IMR-90 (cell line): ENCODE measurements around the gene CAB39. TPM values are rescaled to one million over a fixed set of nuclear protein-coding genes. Genes with fewer than 3 reads are reported as not detected.

Experiments used
- ATAC-seq: fragments of 200-7000 bp; cut with Tn5 transposase; 2 replicates; pipeline ENCODE4 v1.9.1; 2020; ENCODE audit warnings: low read depth, mild to moderate bottlenecking, moderate library complexity
- BruUV-seq: library from RNA; stranded (reverse); fragments of 400-500 nt; replicated peaks from 2 replicates; lab custom pipeline; 2021; lab: Mats Ljungman, UMichigan
- CTCF ChIA-PET: fragments of 300-600 bp; formaldehyde crosslinking; extraction: SDS; loops from one replicate; lab custom pipeline; 2021; ENCODE audit warnings: antibody characterized with exemption; lab: Yijun Ruan, JAX
- POLR2A ChIA-PET: fragments of 300-600 bp; sonication (Branson Sonifier 250); formaldehyde crosslinking; loops from one replicate; lab custom pipeline; 2022; ENCODE audit warnings: antibody characterized with exemption; ENCODE audit not compliant: unreplicated experiment; lab: Charles Lee
- DNase-seq: peaks from one replicate; pipeline ENCODE4 v3.0.0; 2013
- H2AFZ ChIP-seq: replicated peaks from 2 replicates; pipeline ENCODE3; 2013; ENCODE audit warnings: low read length, mild to moderate bottlenecking; ENCODE audit not compliant: poor library complexity
- H2AK5ac ChIP-seq: 2 replicates; pipeline ENCODE4 v1.6.1; 2013; ENCODE audit warnings: low read depth, low read length, inconsistent platforms
- H2AK9ac ChIP-seq: replicated peaks from 2 replicates; pipeline ENCODE3; 2013; ENCODE audit warnings: mild to moderate bottlenecking, low read depth, low read length, moderate library complexity; ENCODE audit not compliant: poor library complexity
- H2BK120ac ChIP-seq: 2 replicates; pipeline ENCODE4 v1.6.1; 2013; ENCODE audit warnings: low read depth, low read length, inconsistent platforms
- H2BK15ac ChIP-seq: 3 replicates; pipeline ENCODE4 v1.6.1; 2013; ENCODE audit warnings: low read depth, low read length, inconsistent platforms
- H2BK20ac ChIP-seq: 2 replicates; pipeline ENCODE4 v1.6.1; 2013; ENCODE audit warnings: low read depth, mild to moderate bottlenecking, inconsistent platforms, low read length, moderate library complexity
- H2BK5ac ChIP-seq: 2 replicates; pipeline ENCODE4 v1.6.1; 2013; ENCODE audit warnings: mild to moderate bottlenecking, low read depth, low read length, inconsistent platforms; ENCODE audit not compliant: poor library complexity, severe bottlenecking
- H3K14ac ChIP-seq: replicated peaks from 2 replicates; pipeline ENCODE4 v1.6.1; 2013; ENCODE audit warnings: low read depth, low read length, inconsistent platforms
- H3K18ac ChIP-seq: 2 replicates; pipeline ENCODE4 v1.6.1; 2013; ENCODE audit warnings: low read depth, low read length, control low read depth
- H3K23ac ChIP-seq: 2 replicates; pipeline ENCODE4 v1.6.1; 2013; ENCODE audit warnings: low read depth, low read length, inconsistent platforms
- H3K27ac ChIP-seq: 2 replicates; pipeline ENCODE4 v1.5.1; 2013; ENCODE audit warnings: mild to moderate bottlenecking, control low read depth, low read length; ENCODE audit not compliant: insufficient read depth
- H3K27me3 ChIP-seq: 2 replicates; pipeline ENCODE4 v1.6.1; 2013; ENCODE audit warnings: low read length; ENCODE audit not compliant: control insufficient read depth, insufficient read depth
- H3K36me3 ChIP-seq: 2 replicates; pipeline ENCODE4 v1.6.1; 2013; ENCODE audit warnings: low read length, mixed read lengths; ENCODE audit not compliant: control insufficient read depth, insufficient read depth
- H3K4ac ChIP-seq: 2 replicates; pipeline ENCODE4 v1.6.1; 2013; ENCODE audit warnings: low read depth, low read length, inconsistent platforms
- H3K4me1 ChIP-seq: 2 replicates; pipeline ENCODE4 v1.6.1; 2013; ENCODE audit warnings: low read length, mixed read lengths; ENCODE audit not compliant: control insufficient read depth, insufficient read depth
- H3K4me2 ChIP-seq: 2 replicates; pipeline ENCODE4 v1.6.1; 2013; ENCODE audit warnings: low read depth, mild to moderate bottlenecking, control low read depth, low read length, moderate library complexity
- H3K4me3 ChIP-seq: 2 replicates; pipeline ENCODE4 v1.5.1; 2013; ENCODE audit warnings: low read depth, mild to moderate bottlenecking, control low read depth, low read length, moderate library complexity; ENCODE audit not compliant: insufficient read depth
- H3K56ac ChIP-seq: 2 replicates; pipeline ENCODE4 v1.6.1; 2013; ENCODE audit warnings: low read length, inconsistent platforms; ENCODE audit not compliant: insufficient read depth; ENCODE audit errors: extremely low read depth
- H3K79me1 ChIP-seq, 2 experiments: 2 replicates each; pipeline ENCODE4 v1.6.1; 2013; ENCODE audit warnings: low read length in 2 of 2, inconsistent platforms in 1 of 2, low read depth in 1 of 2
- H3K9ac ChIP-seq: 2 replicates; pipeline ENCODE4 v1.6.1; 2013; ENCODE audit warnings: low read depth, low read length, control low read depth
- H3K9me1 ChIP-seq: 2 replicates; pipeline ENCODE4 v1.6.1; 2013; ENCODE audit warnings: low read length, inconsistent platforms; ENCODE audit not compliant: insufficient read depth
- H3K9me3 ChIP-seq: 2 replicates; pipeline ENCODE4 v1.6.1; 2013; ENCODE audit warnings: low read length; ENCODE audit not compliant: control insufficient read depth, insufficient read depth
- H4K20me1 ChIP-seq: 2 replicates; pipeline ENCODE4 v1.6.1; 2013; ENCODE audit warnings: low read length, inconsistent platforms; ENCODE audit not compliant: insufficient read depth
- H4K5ac ChIP-seq: 2 replicates; pipeline ENCODE4 v1.6.1; 2013; ENCODE audit warnings: mild to moderate bottlenecking, low read depth, low read length, control low read depth
- H4K8ac ChIP-seq, 2 experiments: 2 replicates each; pipeline ENCODE4 v1.6.1; 2013; ENCODE audit warnings: low read depth in 2 of 2, low read length in 2 of 2, control low read depth in 1 of 2, inconsistent platforms in 1 of 2
- H4K91ac ChIP-seq: 2 replicates; pipeline ENCODE4 v1.6.1; 2013; ENCODE audit warnings: low read depth, low read length, inconsistent platforms; ENCODE audit not compliant: insufficient read depth
- CEBPB ChIP-seq: IDR thresholded peaks from 2 replicates; pipeline ENCODE4 v1.6.1; 2012; ENCODE audit warnings: low read depth, low read length, improper control_type of control experiment
- CTCF ChIP-seq: conservative IDR thresholded peaks from 2 replicates; pipeline ENCODE4 v1.5.1; 2012; ENCODE audit warnings: mild to moderate bottlenecking, low read depth, low read length, improper control_type of control experiment
- ELK1 ChIP-seq: fragments of 150-350 bp; IDR thresholded peaks from 2 replicates; pipeline ENCODE4 v1.6.1; 2016; ENCODE audit warnings: low read depth, mild to moderate bottlenecking, low read length, moderate library complexity, borderline replicate concordance
- FOS ChIP-seq: fragments of 150-350 bp; IDR thresholded peaks from 2 replicates; pipeline ENCODE4 v1.6.1; 2016; ENCODE audit warnings: low read depth, low read length
- MAZ ChIP-seq: IDR thresholded peaks from 2 replicates; pipeline ENCODE4 v1.6.1; 2012; ENCODE audit warnings: low read depth, mild to moderate bottlenecking, low read length, improper control_type of control experiment, moderate library complexity, borderline replicate concordance
- MXI1 ChIP-seq: IDR thresholded peaks from 2 replicates; pipeline ENCODE4 v1.6.1; 2012; ENCODE audit warnings: low read depth, mild to moderate bottlenecking, low read length, moderate library complexity, borderline replicate concordance
- NFE2L2 ChIP-seq: fragments of 150-350 bp; IDR thresholded peaks from 2 replicates; pipeline ENCODE4 v1.6.1; 2016; ENCODE audit warnings: low read depth, mild to moderate bottlenecking, low read length
- POLR2A ChIP-seq: IDR thresholded peaks from 2 replicates; pipeline ENCODE4 v1.6.1; 2012; ENCODE audit warnings: mild to moderate bottlenecking, low read depth, low read length
- RFX5 ChIP-seq: IDR thresholded peaks from 2 replicates; pipeline ENCODE4 v1.8.0; 2012; ENCODE audit warnings: low read depth, mild to moderate bottlenecking, low read length, moderate library complexity
- WGBS, 2 experiments: methylation state at CpG; one replicate each; pipeline versions ENCODE4 v1.1.5 to v1.1.7; 2013; ENCODE audit warnings: missing lambda C conversion rate in 2 of 2; ENCODE audit not compliant: insufficient read length in 1 of 2; ENCODE audit errors: extremely low coverage in 2 of 2; 5-methylcytosine and 5-hydroxymethylcytosine counted together
- dilution Hi-C: fragments of 300-500 bp; cut with HindIII; formaldehyde crosslinking; loops from one replicate; pipeline ENCODE4 v1.14.3; 2018; ENCODE audit warnings: low sequenced_read_pairs; ENCODE audit not compliant: unreplicated experiment
- in situ Hi-C: fragments of 300-500 bp; cut with MboI; formaldehyde crosslinking; loops from 3 replicates; pipeline ENCODE4 v1.14.3; 2019; ENCODE audit warnings: low sequenced_read_pairs, inconsistent platforms, mixed read lengths
- intact Hi-C: fragments of 100-400 bp; cut with micrococcal nuclease; formaldehyde crosslinking; loops from 2 replicates; pipeline ENCODE4 v1.10.0; 2022
- polyA plus RNA-seq, 3 experiments: library from polyadenylated mRNA; depleted of rRNA; stranded (reverse); fragments of >200 nt; gene quantifications; 2 replicates each; pipeline ENCODE4 v1.2.3, GENCODE V29; 2012; ENCODE audit warnings: low replicate concordance in 1 of 3
- total RNA-seq: library from RNA; depleted of rRNA; stranded (reverse); fragments of >200 nt; gene quantifications from 2 replicates; pipeline ENCODE4 v1.2.3, GENCODE V29; 2012

The CAB39 gene
- total and polyA plus RNA-seq, 2 of the 4 experiments (the other 2 are of a cell fraction), result 38.2 to 71.7 TPM

- TF ChIP-seq CTCF, result no peak
These were observed 65.9 kb downstream of the CAB39 start (continued) for GRCh38 chr2:230778350-230779063.

GRCh38 chr2:230779126-230779525, 66.5 kb downstream of the CAB39 start:
- Histone ChIP-seq H3K14ac (peak overlapping the region; percentile 44), H4K8ac (peak overlapping the region in 1 of 2 experiments; percentile 52; a peak in 1 of 4 replicates), H4K20me1 (peaks cover 11% of the 10 kb centered on the region; the same call in 1 of the 2 replicates), H2BK20ac (no peak overlapping the region; the same call in 1 of the 2 replicates), H2BK15ac (0 out of 3 replicates have a peak overlapping the region, but pooled peaks have one; percentile 5), H3K27ac (no peak overlapping the region; the same call in 1 of the 2 replicates), H3K4me3 (no peak overlapping the region), H3K79me1 (peaks cover 36 to 78% of the 10 kb centered on the region in 2 experiments), H4K91ac (0 out of 2 replicates have a peak overlapping the region, but pooled peaks have one; percentile 33), H3K56ac (no peak overlapping the region), H2BK5ac (peak overlapping the region; percentile 10), H3K4ac (0 out of 2 replicates have a peak overlapping the region, but pooled peaks have one; percentile 1), H3K9ac (no peak overlapping the region), H3K27me3 (no peaks in the 10 kb centered on the region), H2AK5ac (peak overlapping the region; percentile 57; the same call in 1 of the 2 replicates), H3K18ac (peak overlapping the region; percentile 42; the same call in 1 of the 2 replicates), H3K9me1 (peaks cover 14% of the 10 kb centered on the region), H2BK120ac (peak overlapping the region; percentile 52; the same call in 1 of the 2 replicates), H3K4me1 (peaks cover 23% of the 10 kb centered on the region), H3K4me2 (no peak overlapping the region), H2AFZ (no peak overlapping the region), H3K23ac (peak overlapping the region; percentile 8), H3K36me3 (peaks cover 12% of the 10 kb centered on the region), H2AK9ac (no peak overlapping the region), H3K9me3 (no peaks in the 10 kb centered on the region), H4K5ac (peak overlapping the region; percentile 58; the same call in 1 of the 2 replicates)
- POLR2A ChIA-PET, result no interaction called here
- in situ Hi-C loops, result no loop called here
- dilution Hi-C loops, result no loop called here
- no peak for TF ChIP-seq RFX5
- TF ChIP-seq POLR2A, result no peak
- no peak for TF ChIP-seq CEBPB
- TF ChIP-seq MXI1, result no peak
- no peak for TF ChIP-seq FOS
- no peak for TF ChIP-seq NFE2L2
- TF ChIP-seq MAZ, result no peak
- TF ChIP-seq ELK1, result no peak
- BruUV-seq, result no TSS peak
- DNase-seq (peak; percentile 44), ATAC-seq (no peak)
- CTCF ChIA-PET, result interaction anchor here (1.1 kb wide), 1 partner anchor 19 kb away, joined by 3 read pairs; no protein-coding TSS in a partner anchor
- intact Hi-C loops, result loop anchor here (10.0 kb wide), 1 partner anchor 854 kb away; the partner anchor contains the start of genes FBXO36 and TRIP12
- WGBS, 2 experiments, result no CpG with 5 or more reads among the region's 3 CpGs
